Thyroid gland (tissue), 4 donors: ENCODE data around the gene AGBL5. TPM values are rescaled to one million over a fixed set of nuclear protein-coding genes. Genes with fewer than 3 reads are reported as not detected.
A peak's percentile ranks its signal among the peaks of the same experiment; 100 is the strongest.

ENCODE experiments used
- DNase-seq, 2 donors: peaks; one replicate each; pipeline ENCODE4 v3.0.0-alpha.2; 2019
- H3K27ac ChIP-seq, 3 donors: fragments of 200-600 bp; sonication (generic); 1 replicate in 2 of 3; 2 replicates in 1 of 3; pipeline ENCODE4 v1.5.1; 2016 to 2019; ENCODE audit warnings: mild to moderate bottlenecking in 1 of 3, moderate library complexity in 1 of 3
- H3K27me3 ChIP-seq: fragments of 200-600 bp; sonication (generic); one replicate; pipeline ENCODE4 v1.5.1; 2019
- H3K36me3 ChIP-seq, 2 donors: fragments of 200-600 bp; sonication (generic); one replicate each; pipeline ENCODE4 v1.5.1; 2016 to 2019
- H3K4me1 ChIP-seq, 2 donors: fragments of 200-600 bp; sonication (generic); one replicate each; pipeline ENCODE4 v1.5.1; 2017 to 2019
- H3K4me3 ChIP-seq, 3 donors: fragments of 200-600 bp; sonication (generic); replicated peaks in 1 of 3; 1 replicate in 2 of 3; 2 replicates in 1 of 3; pipeline ENCODE4 v1.5.1; 2016; ENCODE audit warnings: mild to moderate bottlenecking in 1 of 3
- H3K9me3 ChIP-seq: fragments of 200-600 bp; sonication (generic); one replicate; pipeline ENCODE4 v1.5.1; 2017
- POLR2A ChIP-seq, 2 donors: fragments of 450-650 bp; IDR thresholded peaks; one replicate each; pipeline ENCODE4 v1.6.1; 2017; ENCODE audit warnings: antibody characterized with exemption in 2 of 2, mild to moderate bottlenecking in 2 of 2, moderate library complexity in 1 of 2
- WGBS, 2 donors: methylation state at CpG; one replicate each; pipeline ENCODE4 v1.1.5; 2017; 5-methylcytosine and 5-hydroxymethylcytosine counted together
- intact Hi-C: fragments of 100-400 bp; cut with DNase I; formaldehyde crosslinking; loops from one replicate; pipeline ENCODE4 v1.15.1; 2023
- total RNA-seq, 4 donors: library from RNA; depleted of rRNA; stranded (reverse); fragments of >200 nt; gene quantifications; one replicate each; pipeline ENCODE4 v1.2.3, GENCODE V29; 2016
- TF ChIP-seq, protein P1 (sequence below), 6 experiments: fragments of 200-600 bp in 3 of 6; fragments of 450-650 bp in 3 of 6; sonication (generic) in 3 of 6; IDR thresholded peaks; one replicate each; pipeline ENCODE4 v1.5.1; 2016 to 2019; ENCODE audit warnings: antibody characterized with exemption in 6 of 6, mild to moderate bottlenecking in 2 of 6, inconsistent platforms in 1 of 6, moderate library complexity in 1 of 6

AGBL5 gene
- total RNA-seq, 4 donors from 2014 or later: 29.1 to 40.0 (median 31.6) TPM

DNA sequence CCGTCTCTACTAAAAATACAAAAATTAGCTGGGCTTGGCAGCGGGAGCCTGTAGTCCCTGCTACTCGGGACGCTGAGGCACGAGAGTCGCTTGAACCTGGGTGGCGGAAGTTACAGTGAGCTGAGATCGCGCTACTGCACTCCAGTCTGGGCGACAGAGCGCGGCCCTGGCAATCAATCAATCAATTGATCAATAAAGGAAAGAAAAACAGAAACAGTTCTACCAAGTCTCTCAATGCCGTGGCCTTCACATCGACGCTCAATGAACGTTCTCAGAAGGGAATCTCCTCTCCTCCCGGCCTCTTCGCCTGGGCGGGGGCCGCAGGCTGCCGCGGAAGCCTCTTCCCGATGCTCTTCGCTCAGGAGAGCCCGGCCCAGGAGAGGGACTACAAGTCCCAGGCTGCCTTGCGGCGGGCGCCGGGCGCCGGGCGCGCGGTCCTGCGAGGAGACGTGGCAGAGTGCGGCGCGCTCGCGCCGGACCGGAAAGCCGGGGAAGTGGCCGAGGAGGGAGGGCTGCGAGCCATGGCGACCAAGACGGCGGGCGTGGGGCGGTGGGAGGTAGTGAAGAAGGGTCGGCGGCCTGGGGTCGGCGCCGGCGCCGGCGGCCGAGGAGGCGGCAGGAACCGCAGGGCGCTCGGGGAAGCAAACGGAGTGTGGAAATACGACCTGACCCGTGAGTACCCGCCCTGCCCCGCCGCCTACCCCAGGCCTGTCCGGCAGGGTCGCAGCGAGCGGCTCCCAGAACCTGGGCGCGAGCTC lies 18.8 kb upstream of the AGBL5 start, which contains the start of gene TMEM214:
TSS of gene TMEM214 (plus strand) at position 471 of the 758 bp plus-strand sequence. CDS start at position 522, 51 bp downstream.
- Histone ChIP-seq H3K27ac (peak within 1 kb of the TSS; percentile 66 to 80 (median 79)), H3K4me3 (peak within 1 kb of the TSS; percentile 80 to 98 (median 87)), H3K36me3 (peaks cover 28 to 29% of the 10 kb centered on the region in 2 donors), H3K4me1 (peaks cover 14 to 21% of the 10 kb centered on the region in 2 donors), H3K27me3 (no peaks in the 10 kb centered on the region), H3K9me3 (no peaks in the 10 kb centered on the region)
- TF ChIP-seq, protein P1, sequence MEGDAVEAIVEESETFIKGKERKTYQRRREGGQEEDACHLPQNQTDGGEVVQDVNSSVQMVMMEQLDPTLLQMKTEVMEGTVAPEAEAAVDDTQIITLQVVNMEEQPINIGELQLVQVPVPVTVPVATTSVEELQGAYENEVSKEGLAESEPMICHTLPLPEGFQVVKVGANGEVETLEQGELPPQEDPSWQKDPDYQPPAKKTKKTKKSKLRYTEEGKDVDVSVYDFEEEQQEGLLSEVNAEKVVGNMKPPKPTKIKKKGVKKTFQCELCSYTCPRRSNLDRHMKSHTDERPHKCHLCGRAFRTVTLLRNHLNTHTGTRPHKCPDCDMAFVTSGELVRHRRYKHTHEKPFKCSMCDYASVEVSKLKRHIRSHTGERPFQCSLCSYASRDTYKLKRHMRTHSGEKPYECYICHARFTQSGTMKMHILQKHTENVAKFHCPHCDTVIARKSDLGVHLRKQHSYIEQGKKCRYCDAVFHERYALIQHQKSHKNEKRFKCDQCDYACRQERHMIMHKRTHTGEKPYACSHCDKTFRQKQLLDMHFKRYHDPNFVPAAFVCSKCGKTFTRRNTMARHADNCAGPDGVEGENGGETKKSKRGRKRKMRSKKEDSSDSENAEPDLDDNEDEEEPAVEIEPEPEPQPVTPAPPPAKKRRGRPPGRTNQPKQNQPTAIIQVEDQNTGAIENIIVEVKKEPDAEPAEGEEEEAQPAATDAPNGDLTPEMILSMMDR (IDR thresholded peaks at IDR 0.05): peak in 1 of 6 experiments; percentile 11
- TF ChIP-seq POLR2A (IDR thresholded peaks at IDR 0.05): peak in 1 of 2 donors; percentile 80
- intact Hi-C loops: loop anchor here (5.0 kb wide), 1 partner anchor 40 kb away; the partner anchor contains the start of gene OST4
- peak; percentile 87 to 89 for DNase-seq
- WGBS, 2 donors: 1 to 3% methylated on average over 23 to 34 of the region's 76 CpGs

DNA sequence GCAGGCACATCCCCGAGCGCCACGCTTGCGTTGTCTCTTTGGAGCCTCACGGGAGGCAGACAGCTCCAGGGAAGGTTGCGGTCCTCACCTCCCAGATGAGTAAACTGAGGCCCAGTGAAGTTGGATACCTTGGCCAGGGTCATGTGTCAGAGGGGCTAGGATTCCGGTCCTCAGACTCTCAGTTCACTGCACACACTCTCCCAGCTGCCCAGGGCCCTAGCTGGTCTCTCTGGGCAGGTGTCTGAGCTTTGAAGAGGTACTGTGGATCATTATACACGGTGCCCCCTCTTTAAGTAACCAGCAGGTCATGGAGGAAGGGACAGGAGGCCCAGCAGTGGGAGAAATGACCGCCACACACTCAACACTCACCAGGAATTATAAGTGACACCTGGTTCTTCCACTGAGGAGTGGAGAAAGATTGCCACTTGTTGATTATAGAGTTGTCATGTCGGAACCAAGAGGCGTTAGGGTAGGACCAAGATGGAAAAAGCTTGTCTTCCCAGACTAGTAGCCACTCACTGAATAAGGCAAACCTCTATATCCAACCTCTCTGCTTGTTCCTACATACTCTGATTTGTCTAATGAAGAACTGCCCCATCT lies 18.1 kb upstream of the AGBL5 start:
- peaks cover 34 to 35% of the 10 kb centered on the region in 2 donors for H3K36me3 ChIP-seq
- intact Hi-C loops: loop anchor here (5.0 kb wide), 1 partner anchor 39 kb away; the partner anchor contains the start of gene OST4
- no peak for DNase-seq
- no peaks in the 10 kb centered on the region for H3K27me3 ChIP-seq
- peak overlapping the region; percentile 66 to 80 (median 79) for H3K27ac ChIP-seq
- H3K4me3 ChIP-seq: peak overlapping the region; percentile 80 to 98 (median 87)
- no peaks in the 10 kb centered on the region for H3K9me3 ChIP-seq
- TF ChIP-seq, protein P1 (IDR thresholded peaks at IDR 0.05): no peak
- no peak for TF ChIP-seq POLR2A (IDR thresholded peaks at IDR 0.05)
- 12 to 18% methylated on average over 8 to 11 of the region's 11 CpGs for WGBS, 2 donors
- peaks cover 14 to 21% of the 10 kb centered on the region in 2 donors for H3K4me1 ChIP-seq

DNA sequence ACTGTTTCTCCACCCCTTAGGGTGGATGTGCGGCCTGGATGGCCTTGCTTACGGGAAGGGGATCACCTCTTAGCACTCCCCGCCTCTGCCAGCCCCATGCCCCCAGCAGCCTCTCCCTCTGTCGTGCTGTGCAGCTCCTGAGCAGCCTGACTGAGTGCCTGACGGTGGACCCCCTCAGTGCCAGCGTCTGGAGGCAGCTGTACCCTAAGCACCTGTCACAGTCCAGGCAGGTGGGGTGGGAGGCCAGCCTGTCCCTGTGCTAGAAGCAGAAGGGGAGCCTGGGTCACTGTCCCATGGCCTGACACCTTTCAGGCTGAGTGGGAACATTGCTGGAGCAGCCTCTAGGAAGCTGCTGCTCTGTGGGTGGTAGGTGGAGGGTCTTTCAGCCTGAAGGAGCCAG lies 13.5 kb upstream of the AGBL5 start:
- Histone ChIP-seq H3K27me3 (no peaks in the 10 kb centered on the region), H3K4me1 (peaks cover 23 to 37% of the 10 kb centered on the region in 2 donors), H3K36me3 (peaks cover 66 to 67% of the 10 kb centered on the region in 2 donors), H3K27ac (no peak overlapping the region), H3K9me3 (no peaks in the 10 kb centered on the region), H3K4me3 (no peak overlapping the region)
- no peak for TF ChIP-seq POLR2A (IDR thresholded peaks at IDR 0.05)
- TF ChIP-seq, protein P1 (IDR thresholded peaks at IDR 0.05): no peak
- 100% methylated on average over 5 of the region's 6 CpGs; no CpG with 5 or more reads in 1 of the 2 donors for whole genome bisulfite sequencing, 2 donors
- DNase-seq: no peak
- intact Hi-C loops: no loop called here

DNA sequence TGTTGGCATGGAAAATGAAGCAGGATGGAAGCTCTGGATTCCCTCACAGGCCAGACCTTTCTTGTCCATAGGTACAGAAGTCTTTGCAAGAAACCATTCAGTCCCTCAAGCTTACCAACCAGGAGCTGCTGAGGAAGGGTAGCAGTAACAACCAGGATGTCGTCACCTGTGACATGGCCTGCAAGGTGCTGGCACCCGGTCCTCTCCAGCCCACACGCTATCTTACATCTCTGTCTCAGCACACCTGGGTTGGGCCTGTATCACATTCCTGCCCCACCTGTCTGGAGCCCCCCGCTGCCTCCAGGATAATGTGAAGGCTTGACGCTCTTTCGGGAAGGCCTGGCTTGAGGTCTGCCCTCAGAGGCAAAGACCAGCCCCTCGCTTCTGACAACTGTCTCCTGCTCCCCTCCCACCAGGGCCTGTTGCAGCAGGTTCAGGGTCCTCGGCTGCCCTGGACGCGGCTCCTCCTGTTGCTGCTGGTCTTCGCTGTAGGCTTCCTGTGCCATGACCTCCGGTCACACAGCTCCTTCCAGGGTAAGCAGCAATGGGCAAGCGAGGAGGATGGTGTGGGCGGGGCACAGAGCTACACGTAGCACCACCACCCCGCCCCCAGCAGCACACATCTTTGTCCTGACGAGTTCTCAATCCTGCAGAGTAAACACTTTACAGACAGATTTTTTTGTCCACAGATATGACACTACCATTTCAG lies 12.7 kb upstream of the AGBL5 start:
- Histone ChIP-seq H3K36me3 (peaks cover 66 to 67% of the 10 kb centered on the region in 2 donors), H3K27me3 (no peaks in the 10 kb centered on the region), H3K4me1 (peaks cover 19 to 34% of the 10 kb centered on the region in 2 donors), H3K4me3 (no peak overlapping the region), H3K27ac (no peak overlapping the region), H3K9me3 (no peaks in the 10 kb centered on the region)
- no peak for TF ChIP-seq POLR2A (IDR thresholded peaks at IDR 0.05)
- TF ChIP-seq, protein P1 (IDR thresholded peaks at IDR 0.05): no peak
- intact Hi-C loops: no loop called here
- DNase-seq: no peak
- 89 to 92% methylated on average over 16 to 17 of the region's 17 CpGs for WGBS, 2 donors
